SHP77 treated with DMSO at 0.1 percent for 48 hours (cell line): ENCODE data around the gene PRR15L.
"Not testable (repeated sequence)": the region's sequence is repeated elsewhere in the genome, so short reads cannot be mapped to it uniquely, and the experiment has no call there.

Experiments
- DNase-seq: peaks from one replicate; lab custom pipeline; 2025; lab: John Stamatoyannopoulos, UW

Gene PRR15L

GRCh38 chr17:47957591-47958490, at the start of gene PRR15L:
Gene PRR15L (minus strand): TSS chr17:47957883. CDS start chr17:47953234, 4,649 bp downstream.
- DNase-seq: no peak

GRCh38 chr17:48006936-48007709, 49.4 kb upstream of the PRR15L start:
- DNase-seq: no peak

GRCh38 chr17:48004983-48005382, 47.3 kb upstream of the PRR15L start:
- DNase-seq: no peak

GRCh38 chr17:48003417-48004151, 45.9 kb upstream of the PRR15L start:
- DNase-seq: no peak

GRCh38 chr17:48002916-48003416, 45.3 kb upstream of the PRR15L start:
- DNase-seq: no peak

GRCh38 chr17:48002266-48002915, 44.7 kb upstream of the PRR15L start:
- DNase-seq: no peak

GRCh38 chr17:48001657-48002056, 44.0 kb upstream of the PRR15L start:
- DNase-seq: not testable (repeated sequence)

GRCh38 chr17:48001197-48001596, 43.5 kb upstream of the PRR15L start:
- DNase-seq: no peak

- no peak for DNase-seq
Observed at GRCh38 chr17:47999582-47999981, 41.9 kb upstream of the PRR15L start.

- no peak for DNase-seq
Observed at GRCh38 chr17:47998044-47998443, 40.4 kb upstream of the PRR15L start.

- no peak for DNase-seq
Observed at GRCh38 chr17:47997586-47997985, 39.9 kb upstream of the PRR15L start.

- no peak for DNase-seq
Observed at GRCh38 chr17:47996201-47996600, 38.5 kb upstream of the PRR15L start.

- no peak for DNase-seq
Observed at GRCh38 chr17:47995241-47995935, 37.7 kb upstream of the PRR15L start.

GRCh38 chr17:47994724-47995123, 37.0 kb upstream of the PRR15L start:
- no peak for DNase-seq

GRCh38 chr17:47993964-47994363, 36.3 kb upstream of the PRR15L start:
- no peak for DNase-seq

- DNase-seq: no peak
Observed at GRCh38 chr17:47993031-47993564, 35.4 kb upstream of the PRR15L start.

- no peak for DNase-seq
Observed at GRCh38 chr17:47992216-47992615, 34.5 kb upstream of the PRR15L start.

GRCh38 chr17:47990962-47991731, 33.5 kb upstream of the PRR15L start:
- no peak for DNase-seq

GRCh38 chr17:47989700-47990099, 32.0 kb upstream of the PRR15L start:
- no peak for DNase-seq

- DNase-seq: no peak
Observed at GRCh38 chr17:47989159-47989558, 31.5 kb upstream of the PRR15L start.
